NCI-H2196 (cell line): ENCODE data around the gene KMT2C.
"Not testable (repeated sequence)": the region's sequence is repeated elsewhere in the genome, so short reads cannot be mapped to it uniquely, and the experiment has no call there.

Source experiments
- DNase-seq: peaks from one replicate; lab custom pipeline; 2025; ENCODE audit not compliant: unreplicated experiment; lab: John Stamatoyannopoulos, UW

KMT2C gene

DNA sequence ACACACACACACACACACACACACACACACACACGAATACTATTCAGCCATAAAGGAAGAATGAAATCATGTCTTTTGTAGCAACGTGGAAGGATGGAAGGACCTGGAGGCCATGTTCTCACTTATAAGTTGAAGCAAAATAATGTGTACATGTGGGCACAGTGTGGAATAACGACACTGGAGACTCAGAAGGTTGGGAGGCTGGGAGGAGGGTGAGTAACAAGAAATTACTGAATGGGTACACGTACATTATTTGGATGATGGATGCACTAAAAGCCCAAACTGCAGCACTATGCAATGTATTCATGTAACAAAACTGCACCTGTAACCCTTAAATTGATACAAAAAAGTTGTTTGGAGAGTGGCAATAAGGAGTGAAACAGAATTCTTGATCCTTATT is 32.1 kb downstream of the KMT2C start:
- no peak for DNase-seq

DNA sequence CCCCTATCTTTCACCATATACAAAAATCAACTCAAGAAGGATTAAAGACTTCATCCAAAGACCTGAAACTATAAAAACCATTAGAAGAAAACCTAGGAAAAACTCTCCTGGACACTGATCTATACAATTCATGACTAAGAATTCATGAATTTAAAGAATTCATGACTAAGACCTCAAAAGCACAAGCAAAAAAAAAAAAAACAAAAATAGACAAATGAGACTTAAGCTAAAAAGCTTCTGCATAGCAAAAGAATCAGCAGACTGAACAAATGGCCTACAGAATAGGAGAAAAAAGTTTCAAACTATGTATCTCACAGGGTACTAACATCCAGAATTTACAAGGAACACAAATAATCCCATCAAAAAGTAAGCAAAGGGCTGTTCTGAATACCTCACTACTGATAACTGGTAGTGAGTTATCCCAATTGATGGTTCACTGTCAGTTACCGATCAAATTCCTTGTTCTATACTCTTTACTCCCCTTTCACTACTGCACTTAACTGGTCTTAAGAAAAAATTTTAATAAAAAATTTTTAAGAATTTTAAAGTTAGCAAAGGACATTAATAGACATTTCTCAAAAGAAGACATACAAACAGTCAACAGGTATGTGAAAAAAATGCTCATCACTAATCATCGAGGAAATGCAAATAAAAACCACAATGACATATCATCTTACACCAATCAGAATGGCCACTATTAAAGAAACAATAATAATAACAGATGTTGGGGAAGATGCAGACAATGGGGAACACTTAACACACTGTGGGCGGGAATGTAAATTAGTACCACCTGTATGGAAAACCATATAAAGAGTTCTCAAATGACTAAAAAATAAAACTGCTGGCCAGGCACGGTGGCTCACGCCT is 33.2 kb downstream of the KMT2C start:
- DNase-seq: no peak

DNA sequence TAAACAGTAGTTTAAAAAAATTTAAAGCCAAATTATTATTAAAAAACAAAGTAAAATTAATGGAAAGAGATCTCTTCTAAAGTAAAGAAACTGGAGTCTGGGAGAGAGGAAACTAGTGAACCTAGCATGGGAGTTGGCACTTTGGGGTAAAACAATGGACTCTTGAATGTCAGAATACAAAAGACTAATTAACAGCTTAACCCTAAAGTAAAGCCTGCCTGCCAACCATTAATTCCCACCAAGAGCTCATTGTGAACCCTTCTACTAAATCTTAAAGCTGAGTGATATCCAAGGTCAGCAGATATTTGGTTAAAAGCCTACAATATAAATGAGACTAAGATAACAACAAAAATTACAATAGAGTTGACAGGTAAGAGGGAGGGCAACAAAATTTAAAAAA is 36.5 kb downstream of the KMT2C start:
- DNase-seq: no peak

DNA sequence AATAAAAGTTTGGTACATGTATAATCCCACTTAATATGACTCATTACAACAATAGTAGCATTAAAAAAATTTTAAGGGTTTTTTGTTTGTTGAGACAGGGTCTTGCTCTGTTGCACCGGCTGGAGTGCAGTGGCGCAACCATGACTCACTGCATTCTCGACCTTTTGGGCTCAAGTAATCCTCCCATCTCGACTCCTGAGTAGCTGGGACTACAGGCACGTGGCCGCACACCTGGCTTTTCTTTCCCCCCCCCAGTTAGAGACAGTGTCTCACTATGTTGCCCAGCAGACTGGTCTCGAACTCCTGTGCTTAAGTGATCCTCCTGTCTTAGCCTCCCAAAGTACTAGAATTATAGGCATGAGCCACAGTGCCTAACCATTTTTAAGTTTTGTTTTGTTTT is 40.7 kb downstream of the KMT2C start:
- DNase-seq: no peak

DNA sequence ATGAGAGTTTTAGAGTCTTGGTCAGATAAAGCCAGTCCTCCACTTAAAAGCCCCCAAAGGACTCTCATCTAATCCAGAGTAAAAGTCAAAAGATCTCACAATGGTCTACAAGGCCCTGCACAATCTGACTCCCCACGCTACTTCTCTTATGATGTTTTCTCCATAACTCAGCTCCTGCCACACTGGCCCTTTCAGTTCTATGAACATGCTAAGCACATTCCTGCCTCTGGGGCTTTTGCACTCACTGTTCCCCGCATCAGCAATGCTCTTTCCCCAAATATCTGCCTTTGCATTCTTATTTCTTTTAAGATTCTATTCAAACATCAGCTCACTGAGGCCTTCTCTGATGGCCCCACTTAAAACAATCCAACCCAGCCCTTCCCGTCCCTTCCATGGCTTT is 41.6 kb downstream of the KMT2C start:
- not testable (repeated sequence) for DNase-seq

DNA sequence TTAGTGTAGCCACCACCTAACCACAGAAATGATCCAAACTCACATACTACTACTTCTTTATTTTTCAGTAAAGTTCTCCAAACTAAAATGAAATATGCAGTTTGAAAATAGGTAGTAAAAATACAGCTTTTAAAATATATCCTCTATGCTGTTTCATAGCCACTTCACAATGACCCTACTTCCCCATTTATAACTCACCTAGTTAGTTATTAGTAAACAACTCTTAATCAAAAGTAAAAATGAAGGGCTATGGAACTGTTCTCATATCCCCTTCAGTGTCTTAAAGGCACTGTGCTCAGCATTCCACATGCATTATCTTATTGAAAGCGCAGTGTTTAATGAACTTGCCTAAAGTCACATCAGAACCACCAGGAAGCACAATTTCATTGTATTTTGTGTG is 43.5 kb downstream of the KMT2C start:
- DNase-seq: no peak

DNA sequence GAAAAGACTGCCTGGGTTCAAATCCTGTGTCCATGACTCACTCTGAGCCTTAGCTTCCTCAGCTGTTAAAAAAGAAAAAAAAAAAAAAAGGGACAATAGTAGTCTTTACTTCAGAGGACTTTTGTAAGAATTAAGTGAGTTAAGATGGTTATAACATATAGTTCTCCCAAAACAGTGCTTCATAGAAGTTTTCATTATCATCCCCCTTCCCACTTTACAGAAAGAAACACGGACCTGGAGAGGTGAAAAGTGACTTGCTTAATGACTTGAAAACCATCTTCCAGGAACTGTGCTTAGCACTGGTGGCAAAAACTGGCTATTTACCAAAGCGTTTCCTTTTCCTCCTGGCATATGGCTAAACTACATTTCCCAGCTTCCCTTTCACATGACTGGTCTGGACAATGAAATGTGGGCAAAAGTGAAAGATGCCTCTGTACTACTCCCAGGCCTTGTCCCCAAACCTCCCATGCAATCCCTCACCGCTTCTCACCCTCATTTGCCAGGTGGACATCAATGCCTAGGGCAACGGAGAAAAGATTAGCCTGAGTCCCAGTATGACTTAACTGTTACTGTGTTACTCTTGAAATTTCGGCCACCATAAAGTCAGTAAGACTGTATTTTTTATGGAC is 49.6 kb downstream of the KMT2C start:
- not testable (repeated sequence) for DNase-seq

DNA sequence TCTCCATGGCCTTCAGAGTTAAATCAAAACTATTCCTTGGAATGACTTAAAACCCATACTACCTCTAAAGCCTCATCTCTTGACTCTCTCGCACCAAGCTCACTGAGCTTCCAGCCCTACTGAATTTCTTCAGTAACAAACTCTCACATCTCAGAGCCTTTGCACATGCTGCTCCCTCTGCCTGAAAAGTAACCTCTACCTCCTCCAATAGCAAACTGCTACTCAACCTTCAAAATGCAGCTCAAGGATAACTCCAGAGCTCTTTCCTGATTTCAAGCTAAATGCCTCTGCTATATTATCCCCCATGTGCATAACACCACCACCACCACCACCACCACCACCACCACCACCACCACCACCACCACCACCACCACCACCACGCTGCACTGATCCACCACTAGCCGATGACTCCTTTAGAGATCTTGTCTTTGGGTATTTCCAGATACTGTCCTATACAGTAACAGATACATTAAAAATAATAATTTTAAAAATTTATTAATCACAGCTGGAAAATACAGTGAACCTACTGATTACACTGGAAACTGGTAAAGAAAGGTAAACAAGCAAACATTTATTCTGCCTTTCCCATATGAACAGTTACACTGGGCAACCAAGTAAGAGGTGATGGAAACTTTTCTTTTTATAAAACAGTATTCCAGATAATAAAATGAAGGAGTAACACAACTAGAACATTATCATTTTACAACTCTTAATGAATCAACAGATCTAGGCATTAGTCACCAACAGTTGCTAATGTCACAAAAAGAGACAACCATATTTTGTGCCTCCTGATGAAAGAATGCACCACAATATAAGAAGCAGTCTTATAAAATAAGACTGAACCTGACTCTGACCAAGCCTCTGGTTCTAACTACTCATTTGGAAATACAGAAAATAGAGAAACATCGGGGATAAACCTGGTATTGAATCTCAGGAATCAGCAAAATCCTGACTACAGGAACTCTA is 51.3 kb downstream of the KMT2C start:
- DNase-seq: not testable (repeated sequence)

DNA sequence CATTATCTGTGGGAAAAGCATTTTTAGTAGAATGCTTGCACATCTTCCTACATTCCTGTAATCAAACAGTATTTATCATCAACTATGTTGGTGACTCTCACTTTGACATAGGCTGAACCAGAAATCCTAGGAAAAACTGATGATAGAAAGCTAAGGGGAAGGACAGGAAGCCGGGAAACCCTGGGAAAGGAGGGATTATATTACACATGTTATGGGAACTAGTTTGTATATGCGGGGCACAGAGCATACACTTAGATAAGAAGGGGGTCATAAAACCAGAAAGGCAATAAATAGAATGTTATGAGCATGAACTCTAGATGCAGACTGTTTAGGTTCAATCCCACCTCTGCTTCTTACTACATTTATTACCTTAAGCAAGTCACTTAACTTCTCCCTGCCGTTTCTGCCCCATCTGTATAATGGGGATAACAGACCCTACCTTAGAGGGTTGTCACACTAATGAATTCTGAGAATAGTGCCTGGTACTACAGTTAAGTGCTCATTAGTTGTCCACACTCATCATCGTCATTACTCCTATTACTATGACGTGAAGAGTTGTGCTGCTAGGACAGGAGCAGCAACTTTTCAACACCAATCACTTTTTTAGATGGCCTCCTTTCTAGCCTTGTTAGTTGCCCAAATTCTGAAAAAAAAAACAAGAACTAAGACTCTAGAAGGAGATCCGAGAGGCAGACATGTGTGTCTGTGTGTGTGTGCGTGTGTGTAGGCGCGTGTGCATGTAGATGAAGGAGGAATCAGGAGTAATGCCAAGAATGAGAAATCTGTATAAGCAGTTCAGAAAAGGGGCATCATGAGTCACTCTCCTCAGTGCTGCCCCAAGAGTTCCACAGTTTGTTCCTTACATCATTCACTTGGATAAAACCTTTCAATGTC is 52.2 kb downstream of the KMT2C start:
- DNase-seq: no peak

DNA sequence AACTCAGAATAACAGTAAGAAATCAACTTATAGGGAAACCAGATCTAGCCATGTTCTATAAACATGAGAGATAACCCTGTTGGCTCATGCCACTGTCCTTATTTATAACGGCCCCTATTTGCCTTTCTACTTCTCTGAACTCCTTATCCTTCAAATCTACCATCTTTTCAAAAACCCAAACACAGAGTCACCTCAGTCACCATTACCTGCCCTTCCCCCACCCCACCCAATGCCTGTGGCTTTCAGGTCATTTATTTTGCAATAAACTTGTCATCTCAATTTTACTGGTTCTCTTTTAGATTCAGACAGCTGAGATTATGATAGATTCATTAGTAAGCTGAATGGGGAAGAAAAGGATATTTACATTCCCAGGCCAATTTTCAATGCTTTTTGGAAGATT is 53.6 kb downstream of the KMT2C start:
- no peak for DNase-seq

DNA sequence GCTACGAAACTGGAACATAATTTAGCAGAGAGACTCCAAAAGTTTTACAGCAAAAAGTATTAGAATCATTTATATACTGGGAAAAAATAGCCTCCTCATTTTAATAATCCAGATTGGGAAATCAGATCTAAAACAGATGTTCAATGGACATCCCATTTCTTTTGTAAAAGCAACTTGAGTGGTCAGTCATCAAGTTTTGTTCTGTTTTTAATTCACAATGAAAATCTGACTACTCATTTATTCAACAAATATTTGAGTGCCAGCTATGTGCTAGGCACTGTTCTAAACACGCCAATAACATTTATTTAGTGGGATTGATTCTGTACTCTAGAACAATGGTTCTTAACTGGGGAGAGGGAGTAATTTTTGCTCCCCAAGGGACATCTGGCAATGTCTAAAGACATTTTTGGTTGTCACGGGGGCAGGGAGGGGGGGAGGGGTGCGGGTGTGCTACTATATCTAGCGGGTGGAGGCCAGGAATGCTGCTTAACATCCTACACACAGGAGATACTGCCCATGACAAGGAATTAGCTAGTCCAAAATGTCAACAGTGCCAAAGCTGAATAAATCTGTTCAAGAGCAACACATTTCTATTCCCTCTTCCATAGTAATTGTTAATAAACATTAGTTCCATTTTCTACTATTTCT is 54.7 kb downstream of the KMT2C start:
- DNase-seq: not testable (repeated sequence)

DNA sequence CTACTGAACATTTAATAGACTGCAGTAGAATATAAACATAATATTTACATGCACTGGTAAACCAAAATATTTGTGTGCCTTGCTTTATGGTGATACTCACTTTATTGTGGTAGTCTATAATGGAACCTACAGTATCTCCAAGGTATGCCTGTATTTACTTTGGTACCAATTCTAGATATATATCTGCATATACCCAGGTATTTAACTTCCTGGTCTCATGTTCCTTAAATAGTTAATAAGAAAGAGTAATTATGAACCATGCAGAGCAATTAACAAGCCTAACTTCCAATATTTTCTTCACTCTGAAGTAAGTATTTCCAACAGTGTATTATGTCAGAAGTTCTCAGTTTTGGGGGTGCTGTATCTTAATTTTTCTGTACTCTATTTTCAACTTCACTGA is 57.3 kb downstream of the KMT2C start:
- not testable (repeated sequence) for DNase-seq

DNA sequence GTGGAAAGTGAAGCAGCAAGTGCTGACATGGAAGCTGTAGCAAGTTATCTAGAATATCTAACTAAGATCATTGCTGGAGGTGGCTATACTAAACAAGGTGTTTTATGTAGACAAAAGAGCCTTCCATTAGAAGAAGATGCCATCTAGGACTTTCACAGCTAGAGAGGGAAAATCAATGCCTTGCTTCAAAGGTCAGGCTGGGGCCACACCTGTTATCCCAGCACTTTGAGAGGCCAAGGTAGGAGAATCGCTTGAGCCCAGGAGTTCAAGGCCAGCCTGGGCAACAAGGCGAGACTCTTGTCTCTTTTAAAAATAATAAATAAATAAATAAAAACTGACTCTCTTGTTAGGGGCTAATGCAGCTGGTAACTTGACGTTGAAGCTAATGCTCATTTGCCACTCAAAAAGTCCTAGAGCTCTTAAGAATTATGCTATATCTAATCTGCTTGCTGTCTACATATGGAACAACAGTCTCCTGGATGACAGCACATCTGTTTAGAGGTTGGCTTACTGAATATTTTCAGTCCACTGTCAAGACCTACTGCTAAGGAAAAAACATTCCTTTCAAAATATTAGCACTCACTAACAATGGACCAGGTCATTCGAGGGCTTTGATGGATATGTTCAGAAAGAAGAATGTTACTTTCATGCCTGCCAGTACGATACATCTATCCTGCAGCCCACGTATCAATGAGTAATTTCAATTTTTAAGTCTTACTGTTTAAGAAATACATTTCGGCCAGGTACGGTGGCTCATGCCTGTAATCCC is 58.9 kb downstream of the KMT2C start:
- DNase-seq: not testable (repeated sequence)

DNA sequence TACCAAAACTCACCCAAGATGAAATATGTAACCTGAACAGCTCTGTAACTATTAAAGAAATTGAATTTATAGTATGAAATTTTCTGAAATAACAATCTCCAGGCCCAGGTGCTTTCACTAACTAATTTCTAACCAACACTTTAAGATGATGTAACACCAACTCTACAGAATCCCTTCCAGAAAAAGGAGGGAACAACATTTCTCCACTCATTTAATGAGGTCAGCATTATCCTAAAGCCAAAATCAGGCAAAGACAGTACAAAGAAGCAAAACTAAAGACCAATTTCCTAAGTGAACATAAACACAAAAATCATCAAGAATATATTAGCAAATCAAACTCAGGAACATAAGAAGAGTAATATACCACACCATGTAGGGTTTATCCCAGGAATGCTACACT is 65.5 kb downstream of the KMT2C start:
- DNase-seq: no peak

DNA sequence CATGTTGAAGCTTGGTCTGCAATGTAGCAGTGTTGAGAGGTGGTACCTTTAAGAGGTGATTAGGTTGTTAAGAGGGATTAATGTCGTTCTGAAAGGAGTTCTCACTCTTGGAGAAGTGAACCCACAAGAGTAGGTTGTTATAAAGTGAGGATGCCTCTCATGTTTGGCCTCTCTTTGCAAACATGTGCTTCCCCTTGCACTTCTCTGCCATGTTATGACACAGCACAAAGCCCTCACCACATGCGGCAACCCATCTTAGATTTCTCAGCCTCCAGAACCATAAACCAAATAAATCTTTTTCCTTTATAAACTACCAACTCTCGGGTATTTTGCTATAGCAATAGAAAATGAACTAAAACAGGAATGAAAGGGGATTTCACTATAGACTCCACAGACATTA is 66.3 kb downstream of the KMT2C start:
- DNase-seq: no peak

DNA sequence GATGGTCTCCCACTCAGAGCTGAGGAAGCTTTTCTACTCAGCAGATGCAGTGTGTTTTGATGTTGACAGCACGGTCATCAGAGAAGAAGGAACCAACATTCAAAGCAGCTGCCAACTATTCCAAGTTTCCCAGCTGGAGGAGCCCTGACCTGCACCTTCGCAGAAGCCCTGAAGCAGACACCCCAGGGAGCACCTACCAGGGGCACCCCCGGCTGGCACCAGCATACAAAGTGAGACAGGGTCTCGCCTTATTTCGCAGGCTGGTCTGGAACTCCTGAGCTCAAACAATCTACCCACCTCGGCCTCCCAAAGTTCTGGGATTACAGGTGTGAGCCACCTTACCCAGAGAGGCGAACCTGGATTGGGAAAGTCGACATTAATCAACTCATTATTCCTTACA is 68.6 kb downstream of the KMT2C start:
- no peak for DNase-seq

DNA sequence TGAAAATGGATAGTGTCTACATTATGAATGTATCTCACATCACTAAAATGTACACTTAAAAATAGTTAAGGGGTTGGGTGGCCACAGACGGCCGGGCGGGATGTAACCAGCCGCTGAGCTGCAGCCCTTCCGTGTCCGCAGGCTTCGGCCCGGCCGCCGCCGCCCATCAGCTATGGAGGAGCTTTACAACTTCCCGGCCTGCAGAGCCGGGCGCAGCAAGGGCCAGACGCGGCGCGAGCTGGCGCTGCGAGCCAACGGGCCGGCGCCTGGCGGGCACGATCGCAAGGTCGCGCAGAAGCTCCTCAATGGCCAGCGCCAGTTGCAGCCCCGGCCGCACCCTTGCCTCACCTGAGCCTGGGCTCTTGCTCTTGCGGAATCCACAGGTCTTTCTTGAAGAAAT is 69.1 kb downstream of the KMT2C start:
- DNase-seq: no peak

DNA sequence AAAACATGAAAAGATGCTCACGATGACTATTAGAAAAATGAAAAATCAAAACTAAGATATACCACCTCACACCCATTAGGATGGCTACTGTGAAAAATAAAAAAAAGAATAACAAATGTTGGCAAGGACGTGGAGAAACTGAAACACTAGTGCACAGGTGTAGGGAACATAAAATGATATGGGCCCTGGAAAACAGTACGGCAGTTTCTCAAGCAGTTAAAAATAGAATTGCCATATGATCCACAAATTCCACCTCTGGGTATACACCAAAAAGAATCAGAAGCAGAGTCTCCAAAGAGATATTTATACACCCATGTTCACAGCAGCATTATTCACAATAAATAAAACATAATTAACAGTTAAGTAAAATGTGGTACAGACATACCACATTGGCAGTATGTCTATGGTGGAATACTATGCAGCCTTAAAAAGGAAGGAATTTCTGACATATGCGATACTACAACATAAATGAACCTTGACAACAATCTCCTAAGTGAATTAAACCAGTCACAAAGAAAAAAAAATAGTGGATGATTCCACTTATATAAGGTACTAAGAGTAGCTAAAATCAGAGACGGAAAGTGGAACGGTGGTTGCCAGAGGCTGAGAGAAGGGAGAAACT is 69.7 kb downstream of the KMT2C start:
- no peak for DNase-seq

DNA sequence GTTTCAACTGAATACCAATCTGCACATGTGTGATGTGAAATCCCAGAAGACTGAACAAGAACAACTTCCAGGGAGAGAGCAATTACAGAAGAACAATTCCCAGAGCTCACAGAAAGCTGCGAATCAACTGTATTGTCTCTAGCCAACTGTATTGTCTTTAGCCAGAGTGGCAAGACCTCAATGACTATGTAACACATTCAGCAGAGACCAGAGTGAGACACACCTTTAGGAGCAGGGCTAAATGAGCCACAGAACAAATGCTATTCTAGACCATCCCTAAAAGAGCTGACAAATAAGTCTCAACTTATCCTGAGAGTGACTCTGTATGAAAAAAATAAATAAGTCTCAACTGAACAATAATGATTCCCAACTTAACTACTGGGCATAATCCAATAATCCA is 72.0 kb downstream of the KMT2C start:
- no peak for DNase-seq
